Activated CD4-positive, alpha-beta T cell treated with anti-CD3 and anti-CD28 coated beads for 48 hours (primary cell): ENCODE measurements around the gene TCERG1L.
"Not testable (repeated sequence)": the region's sequence is repeated elsewhere in the genome, so short reads cannot be mapped to it uniquely, and the experiment has no call there.

ENCODE experiments used
- DNase-seq: peaks from one replicate; pipeline ENCODE4 v3.0.0-alpha.2; 2020

The TCERG1L gene

GRCh38 chr10:131180086-131180485 lies 131.4 kb downstream of the TCERG1L start:
- no peak for DNase-seq

- no peak for DNase-seq
Observed at GRCh38 chr10:131179361-131179760, 132.2 kb downstream of the TCERG1L start.

- no peak for DNase-seq
Observed at GRCh38 chr10:131178521-131179331, 132.8 kb downstream of the TCERG1L start.

- no peak for DNase-seq
Observed at GRCh38 chr10:131177431-131178327, 133.8 kb downstream of the TCERG1L start.

GRCh38 chr10:131176907-131177306 lies 134.6 kb downstream of the TCERG1L start:
- DNase-seq, result no peak

GRCh38 chr10:131176324-131176723 lies 135.2 kb downstream of the TCERG1L start:
- DNase-seq, result not testable (repeated sequence)

GRCh38 chr10:131175891-131176290 lies 135.6 kb downstream of the TCERG1L start:
- DNase-seq, result no peak

- DNase-seq, result no peak
Observed at GRCh38 chr10:131174651-131175540, 136.6 kb downstream of the TCERG1L start.

GRCh38 chr10:131174211-131174565 lies 137.3 kb downstream of the TCERG1L start:
- no peak for DNase-seq

- DNase-seq, result no peak
Observed at GRCh38 chr10:131173484-131174210, 137.9 kb downstream of the TCERG1L start.

- DNase-seq, result no peak
Observed at GRCh38 chr10:131172433-131172832, 139.1 kb downstream of the TCERG1L start.

GRCh38 chr10:131169146-131169545 lies 142.4 kb downstream of the TCERG1L start:
- no peak for DNase-seq

- no peak for DNase-seq
Observed at GRCh38 chr10:131168238-131168875, 143.2 kb downstream of the TCERG1L start.

- DNase-seq, result no peak
Observed at GRCh38 chr10:131167036-131167860, 144.3 kb downstream of the TCERG1L start.

GRCh38 chr10:131166486-131166885 lies 145.0 kb downstream of the TCERG1L start:
- DNase-seq, result no peak

GRCh38 chr10:131165092-131165491 lies 146.4 kb downstream of the TCERG1L start:
- DNase-seq, result no peak

GRCh38 chr10:131162866-131163843 lies 148.4 kb downstream of the TCERG1L start:
- no peak for DNase-seq

GRCh38 chr10:131162211-131162610 lies 149.3 kb downstream of the TCERG1L start:
- DNase-seq, result no peak

GRCh38 chr10:131161087-131161486 lies 150.4 kb downstream of the TCERG1L start:
- no peak for DNase-seq
